Jurkat, Clone E6-1 (cell line): ENCODE data around the gene PARD3.

ENCODE experiments used
- DNase-seq: peaks from one replicate; pipeline ENCODE4 v3.0.0-alpha.2; 2011; ENCODE audit warnings: low read depth, low spot score
- H3K4me3 ChIP-seq: 2 replicates; pipeline ENCODE4 v1.5.1; 2011; ENCODE audit warnings: mild to moderate bottlenecking, low read length, control low read depth, moderate library complexity

Gene PARD3

GRCh38 chr10:34121125-34121753 is 693.9 kb downstream of the PARD3 start:
- H3K4me3 ChIP-seq: no peak overlapping the region
- no peak for DNase-seq

- H3K4me3 ChIP-seq: no peak overlapping the region
- DNase-seq: no peak
Measured at GRCh38 chr10:34119456-34119855, 695.6 kb downstream of the PARD3 start.

GRCh38 chr10:34116681-34117271 is 698.3 kb downstream of the PARD3 start:
- no peak for DNase-seq
- H3K4me3 ChIP-seq: no peak overlapping the region

GRCh38 chr10:34116220-34116641 is 698.9 kb downstream of the PARD3 start:
- H3K4me3 ChIP-seq: no peak overlapping the region
- DNase-seq: no peak

GRCh38 chr10:34114914-34115313 is 700.2 kb downstream of the PARD3 start:
- no peak overlapping the region for H3K4me3 ChIP-seq
- no peak for DNase-seq

GRCh38 chr10:34113504-34114225 is 701.4 kb downstream of the PARD3 start:
- H3K4me3 ChIP-seq: no peak overlapping the region
- DNase-seq: no peak

- no peak for DNase-seq
- no peak overlapping the region for H3K4me3 ChIP-seq
Measured at GRCh38 chr10:34112171-34112782, 702.8 kb downstream of the PARD3 start.

GRCh38 chr10:34111179-34111578 is 703.9 kb downstream of the PARD3 start:
- H3K4me3 ChIP-seq: no peak overlapping the region
- DNase-seq: no peak

GRCh38 chr10:34109952-34110702 is 705.0 kb downstream of the PARD3 start:
- DNase-seq: peak; percentile 48
- H3K4me3 ChIP-seq: no peak overlapping the region

- H3K4me3 ChIP-seq: no peak overlapping the region
- DNase-seq: no peak
Measured at GRCh38 chr10:34109495-34109894, 705.6 kb downstream of the PARD3 start.

- no peak for DNase-seq
- H3K4me3 ChIP-seq: no peak overlapping the region
Measured at GRCh38 chr10:34107626-34108516, 707.2 kb downstream of the PARD3 start.

- no peak for DNase-seq
- no peak overlapping the region for H3K4me3 ChIP-seq
Measured at GRCh38 chr10:34106356-34106885, 708.7 kb downstream of the PARD3 start.

- DNase-seq: no peak
- H3K4me3 ChIP-seq: no peak overlapping the region
Measured at GRCh38 chr10:34104829-34105572, 710.1 kb downstream of the PARD3 start.

GRCh38 chr10:34102893-34103506 is 712.1 kb downstream of the PARD3 start:
- no peak for DNase-seq

GRCh38 chr10:34102237-34102673 is 712.8 kb downstream of the PARD3 start:
- H3K4me3 ChIP-seq: no peak overlapping the region
- no peak for DNase-seq

More at GRCh38 chr10:34102893-34103506, 712.1 kb downstream of the PARD3 start:
- H3K4me3 ChIP-seq: no peak overlapping the region

GRCh38 chr10:34101001-34101400 is 714.1 kb downstream of the PARD3 start:
- H3K4me3 ChIP-seq: no peak overlapping the region

More at GRCh38 chr10:34101001-34101400, 714.1 kb downstream of the PARD3 start:
- DNase-seq: no peak
